Heart left ventricle (tissue), 16 donors: ENCODE results near the gene CUL7. TPM values are rescaled to one million over a fixed set of nuclear protein-coding genes. Genes with fewer than 3 reads are reported as not detected.

Source experiments
- ATAC-seq, 4 donors: fragments of 200-7000 bp; cut with Tn5 transposase; one replicate each; pipeline ENCODE4 v1.9.1; 2020 to 2022; ENCODE audit warnings: moderate library complexity in 4 of 4, mild to moderate bottlenecking in 3 of 4, moderate number of reproducible peaks in 1 of 4
- DNase-seq, 5 donors: peaks; one replicate each; pipeline ENCODE4 v3.0.0-alpha.2; 2020
- H3K27ac ChIP-seq, 12 donors: fragments of 200-600 bp; sonication (generic) in 4 of 12; one replicate each; pipeline versions ENCODE4 v1.5.0 to v1.8.0; 2016 to 2022; ENCODE audit warnings: mild to moderate bottlenecking in 2 of 12
- H3K27me3 ChIP-seq, 9 donors: fragments of 200-600 bp; sonication (generic) in 2 of 9; one replicate each; pipeline versions ENCODE4 v1.5.1 to v1.8.0; 2016 to 2022; ENCODE audit warnings: mild to moderate bottlenecking in 3 of 9
- H3K36me3 ChIP-seq, 9 donors: fragments of 200-600 bp; sonication (generic) in 2 of 9; one replicate each; pipeline versions ENCODE4 v1.5.0 to v1.8.0; 2018 to 2022; ENCODE audit warnings: mild to moderate bottlenecking in 2 of 9
- H3K4me1 ChIP-seq, 12 donors: fragments of 200-600 bp; sonication (generic) in 4 of 12; one replicate each; pipeline versions ENCODE4 v1.5.0 to v1.8.0; 2016 to 2022; ENCODE audit warnings: mild to moderate bottlenecking in 3 of 12
- H3K4me3 ChIP-seq, 12 donors: fragments of 200-600 bp; sonication (generic) in 4 of 12; one replicate each; pipeline versions ENCODE4 v1.5.0 to v1.8.0; 2017 to 2022; ENCODE audit warnings: mild to moderate bottlenecking in 9 of 12, moderate library complexity in 4 of 12
- H3K9me3 ChIP-seq, 12 donors: fragments of 200-600 bp; sonication (generic) in 4 of 12; one replicate each; pipeline versions ENCODE4 v1.5.0 to v1.8.0; 2016 to 2022; ENCODE audit warnings: mild to moderate bottlenecking in 1 of 12
- CTCF ChIP-seq, 12 donors: fragments of 200-600 bp; sonication (generic) in 4 of 12; IDR thresholded peaks; one replicate each; pipeline versions ENCODE4 v1.5.0 to v1.8.0; 2018 to 2022; ENCODE audit warnings: antibody characterized with exemption in 12 of 12, mild to moderate bottlenecking in 5 of 12
- POLR2A ChIP-seq, 2 donors: fragments of 450-650 bp; IDR thresholded peaks; one replicate each; pipeline ENCODE4 v1.6.1; 2017; ENCODE audit warnings: antibody characterized with exemption in 2 of 2, mild to moderate bottlenecking in 2 of 2, moderate library complexity in 2 of 2
- WGBS, 4 donors: extraction: QIAGEN DNeasy Blood & Tissue Kit in 2 of 4; methylation state at CpG; one replicate each; pipeline versions ENCODE4 v1.1.5 to v1.1.7; 2013 to 2018; 5-methylcytosine and 5-hydroxymethylcytosine counted together
- intact Hi-C, 10 donors: fragments of 100-400 bp; cut with DNase I; formaldehyde crosslinking; loops; one replicate each; pipeline versions ENCODE4 v1.11.1 to v1.14.2; 2022
- polyA plus RNA-seq, 2 donors: library from polyadenylated mRNA; stranded (reverse); fragments of 200-250 nt; gene quantifications; one replicate each; pipeline ENCODE4 v1.2.3, GENCODE V29; 2013
- total RNA-seq, 9 donors: library from RNA; depleted of rRNA in 2 of 9; stranded (reverse); fragments of >200 nt in 2 of 9; fragmentation: NEBNext Ultra II Directional in 3 of 9; extraction: Animal tissue kit (Norgen Biotek cat#: 25700) in 3 of 9; gene quantifications; one replicate each; pipeline versions ENCODE4 v1.1.0 to v1.2.4, GENCODE V29; 2016 to 2023
- donor health status: ischemic (EF 13 %, LVEDD 7.1; RV severe dilation, severe dysfunction).
- donor health status: healthy with polysubstance abuse.
- donor health status: DM: no; HTN: yes; CAD: no.
- donor health status: DM: no; HTN: no; CAD: no.
- donor health status: ischemic (EF 25% LVEDD 6.9; RV normal size, moderate dysfunction).
- donor health status: ischemic (EF 25% LVEDD 5.7; RV mildly dilated, moderate dysfunction).
- donor health status: healthy.
- donor health status: DM: yes; HTN: yes; CAD: no.
- donor health status: ischemic (EF 35%, LVEDD 5.7; RV mildly dilated, moderate dysfunction).
- donor health status: nonischemic (EF 11% LVEDD 7.7; RV severe dilation, severe dysfunction).
- donor health status: DM: yes; HTN: yes; CAD: no.
- donor health status: PGD.
- donor health status: ischemic (EF 29% LVEDD 5.4; RV normal size, mild dysfunction).
- donor health status: nonischemic (EF 23%, LVEDD 6.1; RV moderate dilation, normal function).

CUL7 gene
- total and polyA plus RNA-seq, 11 donors, result 3.5 to 13.2 (median 7.9) TPM

- no peak for DNase-seq
- intact Hi-C loops, result loop anchor here in 5 of 10 donors (5.0 to 10.0 kb wide), 3 partner anchors 55 to 72 kb away; no protein-coding TSS in a partner anchor
Measured at GRCh38 chr6:43070028-43070632, 16.5 kb upstream of the CUL7 start.

GRCh38 chr6:43062818-43063217, 9.2 kb upstream of the CUL7 start:
- no peak for DNase-seq
- no peak for ATAC-seq
- TF ChIP-seq POLR2A (IDR thresholded peaks at IDR 0.05), result no peak
- no peak for TF ChIP-seq CTCF (IDR thresholded peaks at IDR 0.05)

More at GRCh38 chr6:43070028-43070632, 16.5 kb upstream of the CUL7 start:
- Histone ChIP-seq H3K36me3 (peaks cover 0 to 77% (median 56%) of the 10 kb centered on the region in 9 donors), H3K9me3 (no peaks in the 10 kb centered on the region), H3K4me3 (no peak overlapping the region), H3K27me3 (no peaks in the 10 kb centered on the region), H3K4me1 (no peaks in the 10 kb centered on the region), H3K27ac (no peak overlapping the region)
- no peak for ATAC-seq
- peak in 9 of 12 donors; percentile 10 to 52 (median 39) for TF ChIP-seq CTCF (IDR thresholded peaks at IDR 0.05)
- no peak for TF ChIP-seq POLR2A (IDR thresholded peaks at IDR 0.05)
- WGBS, 4 donors, result 66 to 67% (median 66%) methylated on average over 6 of the region's 6 CpGs

GRCh38 chr6:43061861-43062260, 8.2 kb upstream of the CUL7 start:
- no peak overlapping the region for H3K4me3 ChIP-seq
- whole genome bisulfite sequencing, 4 donors, result 67 to 81% (median 72%) methylated on average over 2 of the region's 2 CpGs
- intact Hi-C loops, result loop anchor here in 2 of 10 donors (5.0 to 10.0 kb wide), 2 partner anchors 45 to 157 kb away; no protein-coding TSS in a partner anchor
- DNase-seq (no peak), ATAC-seq (no peak)
- H3K9me3 ChIP-seq, result no peaks in the 10 kb centered on the region
- H3K36me3 ChIP-seq, result peaks cover 0 to 56% (median 39%) of the 10 kb centered on the region in 9 donors
- TF ChIP-seq POLR2A (IDR thresholded peaks at IDR 0.05) (no peak), CTCF (IDR thresholded peaks at IDR 0.05) (no peak)
- H3K4me1 ChIP-seq, result peaks cover 0 to 34% (median 19%) of the 10 kb centered on the region in 12 donors
- H3K27ac ChIP-seq, result no peak overlapping the region
- no peaks in the 10 kb centered on the region for H3K27me3 ChIP-seq

More at GRCh38 chr6:43062818-43063217, 9.2 kb upstream of the CUL7 start:
- no peaks in the 10 kb centered on the region for H3K9me3 ChIP-seq
- 93 to 96% (median 95%) methylated on average over 10 to 12 of the region's 12 CpGs for WGBS, 4 donors
- no peak overlapping the region for H3K27ac ChIP-seq
- H3K4me1 ChIP-seq, result peaks cover 0 to 32% (median 19%) of the 10 kb centered on the region in 12 donors
- intact Hi-C loops, result loop anchor here in 2 of 10 donors (5.0 to 10.0 kb wide), 2 partner anchors 46 to 158 kb away; no protein-coding TSS in a partner anchor
- no peaks in the 10 kb centered on the region for H3K27me3 ChIP-seq
- peaks cover 0 to 54% (median 34%) of the 10 kb centered on the region in 9 donors for H3K36me3 ChIP-seq
- H3K4me3 ChIP-seq, result no peak overlapping the region
